H1 (cell line): ENCODE results near the gene SEC31A. TPM values are rescaled to one million over a fixed set of nuclear protein-coding genes. Genes with fewer than 3 reads are reported as not detected.

Experiments
- CTCF ChIA-PET: fragments of 300-600 bp; sonication (Branson Sonifier 250); formaldehyde crosslinking; loops from one replicate; lab custom pipeline; 2021; ENCODE audit not compliant: partially characterized antibody; lab: Charles Lee
- POLR2A ChIA-PET: fragments of 300-600 bp; sonication (Branson Sonifier 250); formaldehyde crosslinking; loops from one replicate; lab custom pipeline; 2021; ENCODE audit warnings: inconsistent platforms; ENCODE audit not compliant: partially characterized antibody; lab: Charles Lee
- DNase-seq, 2 experiments: peaks; one replicate each; pipeline versions ENCODE4 v3.0.0 to v3.0.0-alpha.2; 2010 to 2022; ENCODE audit warnings: low spot score in 2 of 2, low read depth in 1 of 2, mixed read lengths in 1 of 2
- FAIRE-seq: peaks from 2 replicates; lab custom pipeline; 2011; peaks lifted over from hg19 to GRCh38; lab: Jason Lieb, UNC
- H2AFZ ChIP-seq: 2 replicates; pipeline ENCODE4 v1.8.1; 2012; ENCODE audit warnings: low read length, inconsistent platforms
- H2AK5ac ChIP-seq: 2 replicates; pipeline ENCODE4 v1.6.1; 2013; ENCODE audit warnings: low read depth, low read length
- H2BK120ac ChIP-seq: replicated peaks from 2 replicates; pipeline ENCODE3; 2013; ENCODE audit warnings: low read depth, low read length, inconsistent platforms
- H2BK12ac ChIP-seq: 2 replicates; pipeline ENCODE4 v1.6.1; 2013; ENCODE audit warnings: low read depth, low read length
- H2BK15ac ChIP-seq: 2 replicates; pipeline ENCODE4 v1.6.1; 2013; ENCODE audit warnings: low read length
- H2BK20ac ChIP-seq: 2 replicates; pipeline ENCODE4 v1.6.1; 2013; ENCODE audit warnings: low read length
- H2BK5ac ChIP-seq: 2 replicates; pipeline ENCODE4 v1.6.1; 2013; ENCODE audit warnings: low read depth, low read length
- H3K14ac ChIP-seq: 2 replicates; pipeline ENCODE4 v1.6.1; 2013; ENCODE audit warnings: inconsistent platforms; ENCODE audit not compliant: insufficient read length
- H3K18ac ChIP-seq: 2 replicates; pipeline ENCODE4 v1.6.1; 2013; ENCODE audit warnings: low read length; ENCODE audit errors: extremely low read depth
- H3K23ac ChIP-seq: 2 replicates; pipeline ENCODE4 v1.6.1; 2013; ENCODE audit warnings: inconsistent platforms; ENCODE audit not compliant: insufficient read length
- H3K23me2 ChIP-seq: 2 replicates; pipeline ENCODE4 v1.6.1; 2013; ENCODE audit warnings: low read depth, low read length
- H3K27ac ChIP-seq: 2 replicates; pipeline ENCODE4 v1.6.1; 2011; ENCODE audit warnings: low read depth, low read length, inconsistent platforms
- H3K27me3 ChIP-seq, 4 experiments: replicated peaks in 1 of 4; 1 replicate in 1 of 4; 2 replicates in 3 of 4; pipeline versions ENCODE4 v1.6.1 to v1.8.1; 2011 to 2013; ENCODE audit warnings: low read length in 3 of 4, mild to moderate bottlenecking in 3 of 4, inconsistent platforms in 2 of 4, mixed read lengths in 2 of 4, moderate library complexity in 1 of 4; ENCODE audit not compliant: control insufficient read depth in 3 of 4, insufficient read depth in 3 of 4; ENCODE audit errors: extremely low read depth in 1 of 4
- H3K36me3 ChIP-seq, 4 experiments: 2 replicates each; pipeline versions ENCODE4 v1.6.1 to v1.8.1; 2011 to 2013; ENCODE audit warnings: mild to moderate bottlenecking in 4 of 4, low read length in 3 of 4, moderate library complexity in 2 of 4, control low read depth in 1 of 4, inconsistent platforms in 1 of 4; ENCODE audit not compliant: insufficient read depth in 4 of 4, control insufficient read depth in 2 of 4
- H3K4ac ChIP-seq: replicated peaks from 2 replicates; pipeline ENCODE3; 2013; ENCODE audit warnings: low read length, low read depth, mixed read lengths, inconsistent platforms; ENCODE audit not compliant: insufficient read length
- H3K4me1 ChIP-seq, 4 experiments: replicated peaks in 1 of 4; 1 replicate in 1 of 4; 2 replicates in 3 of 4; pipeline versions ENCODE4 v1.6.1 to v1.8.1; 2011 to 2013; ENCODE audit warnings: low read length in 3 of 4, inconsistent platforms in 2 of 4, mixed read lengths in 1 of 4; ENCODE audit not compliant: insufficient read depth in 4 of 4, control insufficient read depth in 3 of 4
- H3K4me2 ChIP-seq, 2 experiments: 2 replicates each; pipeline versions ENCODE4 v1.6.1 to v1.8.1; 2011 to 2013; ENCODE audit warnings: low read depth in 2 of 2, low read length in 2 of 2, control low read depth in 1 of 2, inconsistent platforms in 1 of 2, mild to moderate bottlenecking in 1 of 2; ENCODE audit not compliant: insufficient read depth in 1 of 2
- H3K4me3 ChIP-seq, 4 experiments: fragments of 200-600, 300-600 bp in 1 of 4; sonication (generic), shearing (Covaris generic), sonication (Bioruptor Twin) in 1 of 4; 2 replicates each; pipeline versions ENCODE4 v1.5.1 to v1.8.1; 2011 to 2016; ENCODE audit warnings: low read length in 4 of 4, low read depth in 3 of 4, control low read depth in 2 of 4, inconsistent platforms in 2 of 4, mild to moderate bottlenecking in 2 of 4, mixed read lengths in 1 of 4, moderate library complexity in 1 of 4; ENCODE audit not compliant: insufficient read depth in 2 of 4; ENCODE audit errors: extremely low read depth in 1 of 4
- H3K56ac ChIP-seq: replicated peaks from 2 replicates; pipeline ENCODE3; 2013; ENCODE audit warnings: low read depth, mild to moderate bottlenecking, mixed read lengths, low read length, inconsistent platforms; ENCODE audit not compliant: insufficient read length
- H3K79me1 ChIP-seq: 2 replicates; pipeline ENCODE4 v1.6.1; 2013; ENCODE audit warnings: low read depth, low read length, control low read depth
- H3K79me2 ChIP-seq, 2 experiments: 2 replicates each; pipeline versions ENCODE4 v1.6.1 to v1.8.1; 2012 to 2013; ENCODE audit warnings: low read length in 2 of 2, mild to moderate bottlenecking in 2 of 2, inconsistent platforms in 1 of 2; ENCODE audit not compliant: insufficient read depth in 2 of 2, control insufficient read depth in 1 of 2
- H3K9ac ChIP-seq, 4 experiments: replicated peaks in 1 of 4; 1 replicate in 1 of 4; 2 replicates in 3 of 4; pipeline versions ENCODE4 v1.6.1 to v1.8.1; 2011 to 2013; ENCODE audit warnings: low read depth in 3 of 4, low read length in 3 of 4, control low read depth in 2 of 4, mild to moderate bottlenecking in 2 of 4, moderate library complexity in 2 of 4, inconsistent platforms in 1 of 4; ENCODE audit errors: extremely low read depth in 1 of 4
- H3K9me3 ChIP-seq, 2 experiments: 2 replicates each; pipeline versions ENCODE4 v1.6.1 to v1.8.1; 2012 to 2013; ENCODE audit warnings: mild to moderate bottlenecking in 2 of 2, moderate library complexity in 2 of 2, control low read depth in 1 of 2, inconsistent platforms in 1 of 2, low read depth in 1 of 2, low read length in 1 of 2, mixed read lengths in 1 of 2; ENCODE audit not compliant: insufficient read depth in 2 of 2
- H4K20me1 ChIP-seq, 2 experiments: replicated peaks in 1 of 2; 2 replicates each; pipeline versions ENCODE3 to v1.8.1; 2011 to 2013; ENCODE audit warnings: inconsistent platforms in 2 of 2, low read length in 2 of 2, mild to moderate bottlenecking in 1 of 2; ENCODE audit not compliant: insufficient read depth in 2 of 2, control insufficient read depth in 1 of 2
- H4K5ac ChIP-seq: 2 replicates; pipeline ENCODE4 v1.6.1; 2013; ENCODE audit warnings: low read length, low read depth, mixed read lengths, inconsistent platforms; ENCODE audit not compliant: insufficient read length
- H4K8ac ChIP-seq: 2 replicates; pipeline ENCODE4 v1.8.0; 2013; ENCODE audit warnings: mild to moderate bottlenecking, moderate library complexity, low read length, inconsistent platforms; ENCODE audit not compliant: insufficient read depth; ENCODE audit errors: extremely low read depth
- H4K91ac ChIP-seq: replicated peaks from 2 replicates; pipeline ENCODE3; 2013; ENCODE audit warnings: low read length, mixed read lengths, inconsistent platforms; ENCODE audit not compliant: insufficient read length
- ASH2L ChIP-seq: fragments of 200-600, 300-600 bp; sonication (generic); IDR thresholded peaks from one replicate; pipeline ENCODE4 v1.7.1; 2017; ENCODE audit warnings: low read length
- CREB1 ChIP-seq: IDR thresholded peaks from 2 replicates; pipeline ENCODE4 v1.6.1; 2012; ENCODE audit warnings: inconsistent platforms
- EGR1 ChIP-seq: IDR thresholded peaks from 2 replicates; pipeline ENCODE4 v1.6.1; 2011; ENCODE audit warnings: low read depth, low read length, borderline replicate concordance
- HDAC6 ChIP-seq: IDR thresholded peaks from one replicate; pipeline ENCODE4 v1.7.1; 2012; ENCODE audit warnings: low read depth, mild to moderate bottlenecking, inconsistent platforms, low read length, moderate library complexity
- JUN ChIP-seq: IDR thresholded peaks from 2 replicates; pipeline ENCODE4 v1.6.1; 2011; ENCODE audit warnings: low read depth, mild to moderate bottlenecking, improper control_type of control experiment, low read length
- KDM5A ChIP-seq: fragments of 200-600 bp; IDR thresholded peaks from 2 replicates; pipeline ENCODE4 v1.7.1; 2012; ENCODE audit warnings: mild to moderate bottlenecking, low read length, inconsistent platforms, mixed read lengths
- RFX5 ChIP-seq: IDR thresholded peaks from 2 replicates; pipeline ENCODE4 v1.6.1; 2011; ENCODE audit warnings: low read depth, low read length, improper control_type of control experiment, borderline replicate concordance
- SAP30 ChIP-seq: fragments of 300-600 bp; sonication (generic); IDR thresholded peaks from 2 replicates; pipeline ENCODE4 v1.7.1; 2012; ENCODE audit warnings: low read length, moderate library complexity, mild to moderate bottlenecking, inconsistent platforms; ENCODE audit not compliant: insufficient read depth, insufficient replicate concordance
- SIN3A ChIP-seq, 2 experiments: IDR thresholded peaks in 1 of 2; conservative IDR thresholded peaks in 1 of 2; 2 replicates each; pipeline ENCODE4 v1.6.1; 2011 to 2012; ENCODE audit warnings: low read length in 2 of 2, improper control_type of control experiment in 1 of 2, low read depth in 1 of 2, mild to moderate bottlenecking in 1 of 2
- SIRT6 ChIP-seq: IDR thresholded peaks from one replicate; pipeline ENCODE4 v1.7.1; 2012; ENCODE audit warnings: low read length, inconsistent platforms
- SP1 ChIP-seq: IDR thresholded peaks from 2 replicates; pipeline ENCODE4 v1.6.1; 2011; ENCODE audit warnings: low read depth, low read length
- SUZ12 ChIP-seq: fragments of 200-600 bp; sonication (generic); IDR thresholded peaks from 2 replicates; pipeline ENCODE4 v1.6.1; 2012; ENCODE audit warnings: mild to moderate bottlenecking, inconsistent platforms, low read length, moderate library complexity, mixed read lengths
- WGBS, 2 experiments: shearing (Covaris generic) in 1 of 2; methylation state at CpG; one replicate each; pipeline versions ENCODE4 v1.1.6 to v1.1.7; 2013 to 2015; ENCODE audit warnings: low lambda C conversion rate in 2 of 2, mixed read lengths in 2 of 2, inconsistent platforms in 1 of 2, low coverage in 1 of 2, missing lambda C conversion rate in 1 of 2; ENCODE audit not compliant: insufficient replicate concordance in 2 of 2, insufficient coverage in 1 of 2, insufficient read length in 1 of 2; ENCODE audit errors: extremely low coverage in 1 of 2, missing lambda C conversion rate in 1 of 2; 5-methylcytosine and 5-hydroxymethylcytosine counted together
- polyA plus RNA-seq, 7 experiments: library from polyadenylated mRNA; depleted of rRNA in 3 of 7; stranded (reverse) in 5 of 7; unstranded in 2 of 7; fragments of >200 nt in 5 of 7; fragments of 200-250 nt in 2 of 7; gene quantifications; 1 replicate in 5 of 7; 2 replicates in 1 of 7; 4 replicates in 1 of 7; pipeline versions ENCODE4 v1.2.1 to v1.2.3, GENCODE V29; 2011 to 2013; ENCODE audit warnings: missing spikeins in 2 of 7, mixed read lengths in 2 of 7
- total RNA-seq: library from RNA; stranded (reverse); fragmentation: NEBNext Ultra II Directional; extraction: Animal tissue kit (Norgen Biotek cat#: 25700); gene quantifications from 2 replicates; pipeline ENCODE4 v1.2.1, GENCODE V29; 2021
- TF ChIP-seq, protein P1 (sequence below), 3 experiments: IDR thresholded peaks; 1 replicate in 2 of 3; 2 replicates in 1 of 3; pipeline versions ENCODE4 v1.5.1 to v1.6.1; 2011; ENCODE audit warnings: low read length in 3 of 3, mild to moderate bottlenecking in 3 of 3, inconsistent platforms in 2 of 3, low read depth in 1 of 3, moderate library complexity in 1 of 3; ENCODE audit not compliant: insufficient read depth in 1 of 3; ENCODE audit errors: control extremely low read depth in 1 of 3

Gene SEC31A
- total and polyA plus RNA-seq, 2 of the 8 experiments (the other 6 are each of a cell fraction or from before 2014, with no cell fraction given), result 112 to 125 TPM

DNA sequence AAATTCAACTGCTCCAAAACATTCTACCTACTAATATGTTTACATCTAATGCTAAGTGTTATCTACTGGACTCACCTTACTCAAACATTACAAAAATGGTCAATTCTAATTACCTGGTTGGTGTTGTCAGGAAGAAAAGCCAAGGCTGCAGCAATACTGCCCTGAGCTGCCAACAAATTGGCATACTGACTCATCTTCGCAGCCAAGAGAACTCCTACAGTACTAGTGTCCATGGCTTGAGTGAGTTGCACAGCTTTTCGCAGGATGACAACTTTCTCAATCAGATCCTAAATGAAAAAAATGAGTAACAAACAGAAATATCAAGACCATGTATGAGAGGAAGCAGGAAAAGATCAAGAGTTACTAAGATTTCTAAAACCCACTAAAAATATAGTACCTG lies 39.6 kb downstream of the SEC31A start:
- no peak overlapping the region for H4K8ac ChIP-seq
- TF ChIP-seq SUZ12 (no peak), SAP30 (no peak), ASH2L (no peak), SIRT6 (no peak), HDAC6 (no peak), SIN3A (conservative IDR thresholded peaks at IDR 0.05 in 1 of 2, IDR thresholded peaks at IDR 0.05 in 1 of 2; ENCODE audit: low read depth in 1 of 2, low read length in 2 of 2) (no peak), SP1 (no peak), JUN (no peak), RFX5 (no peak), EGR1 (no peak), KDM5A (no peak), CREB1 (no peak)
- TF ChIP-seq, protein P1, sequence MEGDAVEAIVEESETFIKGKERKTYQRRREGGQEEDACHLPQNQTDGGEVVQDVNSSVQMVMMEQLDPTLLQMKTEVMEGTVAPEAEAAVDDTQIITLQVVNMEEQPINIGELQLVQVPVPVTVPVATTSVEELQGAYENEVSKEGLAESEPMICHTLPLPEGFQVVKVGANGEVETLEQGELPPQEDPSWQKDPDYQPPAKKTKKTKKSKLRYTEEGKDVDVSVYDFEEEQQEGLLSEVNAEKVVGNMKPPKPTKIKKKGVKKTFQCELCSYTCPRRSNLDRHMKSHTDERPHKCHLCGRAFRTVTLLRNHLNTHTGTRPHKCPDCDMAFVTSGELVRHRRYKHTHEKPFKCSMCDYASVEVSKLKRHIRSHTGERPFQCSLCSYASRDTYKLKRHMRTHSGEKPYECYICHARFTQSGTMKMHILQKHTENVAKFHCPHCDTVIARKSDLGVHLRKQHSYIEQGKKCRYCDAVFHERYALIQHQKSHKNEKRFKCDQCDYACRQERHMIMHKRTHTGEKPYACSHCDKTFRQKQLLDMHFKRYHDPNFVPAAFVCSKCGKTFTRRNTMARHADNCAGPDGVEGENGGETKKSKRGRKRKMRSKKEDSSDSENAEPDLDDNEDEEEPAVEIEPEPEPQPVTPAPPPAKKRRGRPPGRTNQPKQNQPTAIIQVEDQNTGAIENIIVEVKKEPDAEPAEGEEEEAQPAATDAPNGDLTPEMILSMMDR (IDR thresholded peaks at IDR 0.05; ENCODE audit: control extremely low read depth in 1 of 3, insufficient read depth in 1 of 3, low read depth in 1 of 3, low read length in 3 of 3), result no peak

More for the DNA sequence above, 39.6 kb downstream of the SEC31A start:
- Histone ChIP-seq H3K36me3 (peaks cover 25 to 75% (median 50%) of the 10 kb centered on the region in 4 experiments), H3K14ac (no peak overlapping the region), H3K56ac (no peak overlapping the region), H3K18ac (no peak overlapping the region), H4K20me1 (peaks cover 2% of the 10 kb centered on the region in 2 experiments), H2BK120ac (no peak overlapping the region), H2BK15ac (no peak overlapping the region), H3K4me1 (no peaks in the 10 kb centered on the region), H2BK20ac (no peak overlapping the region), H2BK5ac (no peak overlapping the region), H3K27ac (no peak overlapping the region), H3K23ac (no peak overlapping the region), H3K27me3 (no peaks in the 10 kb centered on the region), H3K9ac (no peak overlapping the region), H4K91ac (no peak overlapping the region), H3K4me2 (no peak overlapping the region), H4K5ac (no peak overlapping the region), H2BK12ac (no peak overlapping the region), H3K9me3 (no peaks in the 10 kb centered on the region), H3K23me2 (no peaks in the 10 kb centered on the region), H3K4me3 (no peak overlapping the region), H2AK5ac (no peak overlapping the region), H2AFZ (no peak overlapping the region), H3K4ac (no peak overlapping the region), H3K79me1 (no peaks in the 10 kb centered on the region), H3K79me2 (no peaks in the 10 kb centered on the region)
- CTCF ChIA-PET, result interaction anchor here (0.8 to 2.6 kb wide), 9 partner anchors 9 to 429 kb away, joined by 3 to 24 read pairs (median 6); no protein-coding TSS in a partner anchor
- POLR2A ChIA-PET, result no interaction called here
- FAIRE-seq, result no peak
- DNase-seq, result no peak
- 98% methylated on average over 2 of the region's 2 CpGs; no CpG with 5 or more reads in 1 of the 2 experiments for WGBS, 2 experiments
